RWPE2 (cell line): ENCODE results near the gene OR2W3.

ENCODE experiments used
- ATAC-seq: fragments of 200-7000 bp; cut with Tn5 transposase; 3 replicates; pipeline ENCODE4 v1.9.1; 2021; ENCODE audit warnings: low read depth
- DNase-seq: peaks from one replicate; pipeline ENCODE4 v3.0.0-alpha.2; 2020; ENCODE audit warnings: low spot score
- H3K27ac ChIP-seq: fragments of 450-650 bp; 2 replicates; pipeline ENCODE4 v1.5.1; 2017; ENCODE audit warnings: mild to moderate bottlenecking; ENCODE audit not compliant: poor library complexity, severe bottlenecking
- H3K27me3 ChIP-seq: fragments of 250-450 bp; sonication (Bioruptor Pico); 2 replicates; pipeline ENCODE4 v1.5.1; 2021; ENCODE audit warnings: mild to moderate bottlenecking, moderate library complexity; ENCODE audit not compliant: insufficient read depth, poor library complexity, severe bottlenecking
- H3K36me3 ChIP-seq: fragments of 250-450 bp; sonication (Bioruptor Pico); 2 replicates; pipeline ENCODE4 v1.5.1; 2020; ENCODE audit warnings: low read depth, mild to moderate bottlenecking, moderate library complexity
- H3K4me1 ChIP-seq: fragments of 250-450 bp; sonication (Bioruptor Pico); 2 replicates; pipeline ENCODE4 v1.5.1; 2021; ENCODE audit warnings: mild to moderate bottlenecking, moderate library complexity; ENCODE audit not compliant: insufficient read depth, poor library complexity, severe bottlenecking
- H3K4me3 ChIP-seq: fragments of 250-450 bp; sonication (Bioruptor Pico); 2 replicates; pipeline ENCODE4 v1.5.1; 2021; ENCODE audit warnings: mild to moderate bottlenecking, moderate library complexity; ENCODE audit not compliant: severe bottlenecking
- H3K9me3 ChIP-seq: fragments of 250-450 bp; sonication (Bioruptor Pico); 2 replicates; pipeline ENCODE4 v1.5.1; 2021; ENCODE audit warnings: mild to moderate bottlenecking, moderate library complexity; ENCODE audit not compliant: severe bottlenecking
- TF ChIP-seq, protein P1 (sequence below): fragments of 450-650 bp; IDR thresholded peaks from one replicate; pipeline ENCODE4 v1.5.1; 2017; ENCODE audit warnings: mild to moderate bottlenecking, moderate library complexity; ENCODE audit not compliant: poor library complexity, severe bottlenecking

The OR2W3 gene

DNA sequence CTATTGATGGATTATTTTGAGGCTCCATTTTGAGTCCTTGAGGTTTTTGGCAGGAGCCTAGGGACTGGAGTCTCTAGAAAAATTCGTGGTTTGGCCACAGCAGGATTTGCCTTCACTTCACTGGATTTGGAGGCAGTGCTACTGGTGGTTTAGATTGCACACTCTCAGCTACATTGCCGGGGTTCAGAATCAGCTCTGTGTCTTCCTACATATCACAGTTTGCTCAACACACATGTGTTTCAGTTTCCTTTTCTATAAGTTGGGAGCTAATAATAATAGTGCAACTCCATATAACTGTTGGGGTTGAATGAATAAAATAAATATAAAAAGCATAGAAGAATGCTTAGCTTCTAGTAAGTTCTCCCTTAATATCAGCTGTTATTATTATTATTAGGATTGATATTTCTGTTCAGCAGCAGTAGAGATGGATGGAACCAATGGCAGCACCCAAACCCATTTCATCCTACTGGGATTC lies at the start of gene OR2W3:
Gene OR2W3, plus strand, starts transcription at position 425 of the 475 bp plus-strand sequence. Its CDS starts 0 bp downstream, at position 425.
- Histone ChIP-seq H3K4me1 (no peaks in the 10 kb centered on the region), H3K27me3 (no peaks in the 10 kb centered on the region), H3K9me3 (no peaks in the 10 kb centered on the region), H3K36me3 (no peaks in the 10 kb centered on the region), H3K4me3 (no peak within 1 kb of the TSS), H3K27ac (no peak within 1 kb of the TSS)
- no peak for DNase-seq
- TF ChIP-seq, protein P1, sequence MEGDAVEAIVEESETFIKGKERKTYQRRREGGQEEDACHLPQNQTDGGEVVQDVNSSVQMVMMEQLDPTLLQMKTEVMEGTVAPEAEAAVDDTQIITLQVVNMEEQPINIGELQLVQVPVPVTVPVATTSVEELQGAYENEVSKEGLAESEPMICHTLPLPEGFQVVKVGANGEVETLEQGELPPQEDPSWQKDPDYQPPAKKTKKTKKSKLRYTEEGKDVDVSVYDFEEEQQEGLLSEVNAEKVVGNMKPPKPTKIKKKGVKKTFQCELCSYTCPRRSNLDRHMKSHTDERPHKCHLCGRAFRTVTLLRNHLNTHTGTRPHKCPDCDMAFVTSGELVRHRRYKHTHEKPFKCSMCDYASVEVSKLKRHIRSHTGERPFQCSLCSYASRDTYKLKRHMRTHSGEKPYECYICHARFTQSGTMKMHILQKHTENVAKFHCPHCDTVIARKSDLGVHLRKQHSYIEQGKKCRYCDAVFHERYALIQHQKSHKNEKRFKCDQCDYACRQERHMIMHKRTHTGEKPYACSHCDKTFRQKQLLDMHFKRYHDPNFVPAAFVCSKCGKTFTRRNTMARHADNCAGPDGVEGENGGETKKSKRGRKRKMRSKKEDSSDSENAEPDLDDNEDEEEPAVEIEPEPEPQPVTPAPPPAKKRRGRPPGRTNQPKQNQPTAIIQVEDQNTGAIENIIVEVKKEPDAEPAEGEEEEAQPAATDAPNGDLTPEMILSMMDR: no peak
- no peak for ATAC-seq

DNA sequence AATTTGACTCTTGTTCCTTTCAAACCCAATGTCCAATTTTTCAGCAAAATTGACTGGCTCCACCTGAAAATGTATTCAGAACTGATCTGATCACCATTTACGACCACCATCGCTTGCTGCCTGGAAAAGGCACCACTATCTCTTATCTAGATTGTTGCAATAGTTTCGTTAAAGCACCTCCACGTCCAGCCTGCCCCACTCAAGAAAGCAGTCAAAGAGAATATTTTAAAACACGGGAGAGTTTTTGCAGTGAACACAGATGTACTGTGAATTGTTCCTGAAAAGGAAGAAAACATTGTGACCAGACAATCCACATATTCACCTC lies 49.7 kb upstream of the OR2W3 start:
- Histone ChIP-seq H3K9me3 (no peaks in the 10 kb centered on the region), H3K27me3 (no peaks in the 10 kb centered on the region), H3K27ac (no peak overlapping the region), H3K4me3 (no peak overlapping the region), H3K36me3 (no peaks in the 10 kb centered on the region), H3K4me1 (no peaks in the 10 kb centered on the region)
- DNase-seq: no peak
- TF ChIP-seq, protein P1: no peak
- no peak for ATAC-seq

DNA sequence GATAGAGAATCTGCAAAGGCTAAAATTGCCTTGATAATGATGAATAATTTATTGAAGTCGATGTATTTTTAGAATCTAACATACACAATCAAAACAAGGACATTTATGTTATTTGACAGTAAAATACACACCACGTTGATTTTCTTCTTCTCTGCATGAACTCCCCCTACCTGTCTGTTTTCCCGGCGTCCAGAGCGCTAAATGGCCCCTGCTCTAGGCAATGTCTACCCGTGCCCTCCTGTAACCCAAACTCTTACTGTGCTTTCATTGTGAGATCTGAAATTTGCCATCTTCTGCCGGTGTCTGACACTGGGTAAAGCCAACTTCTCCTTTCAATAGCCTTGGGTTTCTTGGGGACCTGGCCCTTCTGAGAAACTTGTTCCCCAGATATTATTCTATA lies 47.0 kb upstream of the OR2W3 start:
- no peak for DNase-seq
- H3K4me3 ChIP-seq: no peak overlapping the region
- H3K36me3 ChIP-seq: no peaks in the 10 kb centered on the region
- no peak for ATAC-seq
- H3K27me3 ChIP-seq: no peaks in the 10 kb centered on the region
- H3K4me1 ChIP-seq: no peaks in the 10 kb centered on the region
- no peaks in the 10 kb centered on the region for H3K9me3 ChIP-seq
- no peak overlapping the region for H3K27ac ChIP-seq
- TF ChIP-seq, protein P1: no peak

DNA sequence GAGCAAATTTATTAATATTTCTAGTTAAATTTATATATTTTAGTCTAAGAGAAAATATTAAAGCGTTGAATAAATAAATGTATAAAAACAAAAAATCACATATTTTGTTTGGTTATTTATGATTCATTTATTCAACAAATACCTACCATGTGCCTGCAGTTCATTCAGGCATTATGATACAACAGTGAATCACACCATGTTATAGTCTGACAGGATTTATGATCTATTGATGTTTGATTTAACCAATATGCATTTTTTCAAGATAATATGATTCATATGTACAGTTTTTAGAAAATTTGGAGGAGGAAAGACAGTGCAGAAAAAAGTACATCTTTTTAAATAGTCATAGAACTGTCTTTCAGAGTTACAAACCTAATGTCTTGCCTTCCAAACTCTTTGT lies 45.8 kb upstream of the OR2W3 start:
- H3K9me3 ChIP-seq: no peaks in the 10 kb centered on the region
- H3K4me3 ChIP-seq: no peak overlapping the region
- DNase-seq: no peak
- peak; percentile 76; the same call in 2 of the 3 replicates for ATAC-seq
- H3K27ac ChIP-seq: no peak overlapping the region
- no peaks in the 10 kb centered on the region for H3K4me1 ChIP-seq
- TF ChIP-seq, protein P1: no peak
- H3K27me3 ChIP-seq: no peaks in the 10 kb centered on the region
- no peaks in the 10 kb centered on the region for H3K36me3 ChIP-seq

DNA sequence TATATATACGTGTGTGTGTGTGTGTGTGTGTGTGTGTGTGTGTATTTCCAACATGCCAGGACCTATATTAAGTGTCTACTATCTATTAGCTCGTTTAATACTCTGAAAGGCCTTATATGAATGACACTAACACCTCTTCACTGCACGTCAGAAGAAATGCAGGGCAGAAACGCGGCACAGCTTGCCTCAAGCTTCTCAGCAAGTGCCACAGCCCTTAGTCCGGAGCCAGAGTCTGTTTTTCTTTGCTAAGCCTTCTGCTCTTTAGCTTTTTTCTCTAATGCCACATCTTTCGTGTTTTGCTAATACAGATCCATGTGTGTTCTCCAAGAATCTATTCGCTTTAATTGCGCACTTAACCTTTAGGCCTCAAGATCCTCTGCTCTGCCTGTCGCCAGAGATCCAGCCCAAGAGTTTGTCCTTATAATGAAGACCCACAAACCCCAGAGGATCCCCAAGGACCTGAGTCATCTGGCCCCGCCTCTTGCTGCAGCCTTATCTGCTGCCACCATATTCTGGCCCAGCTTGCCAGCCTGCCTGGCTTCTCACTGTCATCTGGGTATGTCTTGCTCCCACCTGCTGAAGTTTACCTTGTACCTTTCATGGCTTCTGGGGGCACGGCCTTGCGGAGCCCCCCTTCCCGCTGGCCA lies 40.4 kb upstream of the OR2W3 start:
- H3K4me1 ChIP-seq: no peaks in the 10 kb centered on the region
- H3K27ac ChIP-seq: no peak overlapping the region
- no peaks in the 10 kb centered on the region for H3K9me3 ChIP-seq
- ATAC-seq (no peak), DNase-seq (no peak)
- no peaks in the 10 kb centered on the region for H3K36me3 ChIP-seq
- H3K27me3 ChIP-seq: no peaks in the 10 kb centered on the region
- TF ChIP-seq, protein P1: no peak
- no peak overlapping the region for H3K4me3 ChIP-seq
